ENCODE results near the gene MITF. TPM values are rescaled to one million over a fixed set of nuclear protein-coding genes. Genes with fewer than 3 reads are reported as not detected.

Gene MITF
- total and polyA plus RNA-seq, 7 donors: 11.8 to 98.1 (median 49.9) TPM

GRCh38 chr3:69892706-69893105 is 153.4 kb downstream of the MITF start:
- H3K27me3 ChIP-seq (ENCODE audit: insufficient read depth in 3 of 3, low read length in 2 of 3): no peaks in the 10 kb centered on the region
- H3K4me3 ChIP-seq: no peak overlapping the region
- TF ChIP-seq, protein P1, sequence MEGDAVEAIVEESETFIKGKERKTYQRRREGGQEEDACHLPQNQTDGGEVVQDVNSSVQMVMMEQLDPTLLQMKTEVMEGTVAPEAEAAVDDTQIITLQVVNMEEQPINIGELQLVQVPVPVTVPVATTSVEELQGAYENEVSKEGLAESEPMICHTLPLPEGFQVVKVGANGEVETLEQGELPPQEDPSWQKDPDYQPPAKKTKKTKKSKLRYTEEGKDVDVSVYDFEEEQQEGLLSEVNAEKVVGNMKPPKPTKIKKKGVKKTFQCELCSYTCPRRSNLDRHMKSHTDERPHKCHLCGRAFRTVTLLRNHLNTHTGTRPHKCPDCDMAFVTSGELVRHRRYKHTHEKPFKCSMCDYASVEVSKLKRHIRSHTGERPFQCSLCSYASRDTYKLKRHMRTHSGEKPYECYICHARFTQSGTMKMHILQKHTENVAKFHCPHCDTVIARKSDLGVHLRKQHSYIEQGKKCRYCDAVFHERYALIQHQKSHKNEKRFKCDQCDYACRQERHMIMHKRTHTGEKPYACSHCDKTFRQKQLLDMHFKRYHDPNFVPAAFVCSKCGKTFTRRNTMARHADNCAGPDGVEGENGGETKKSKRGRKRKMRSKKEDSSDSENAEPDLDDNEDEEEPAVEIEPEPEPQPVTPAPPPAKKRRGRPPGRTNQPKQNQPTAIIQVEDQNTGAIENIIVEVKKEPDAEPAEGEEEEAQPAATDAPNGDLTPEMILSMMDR (IDR thresholded peaks at IDR 0.05): no peak
- H3K36me3 ChIP-seq (ENCODE audit: insufficient read depth in 1 of 2, low read depth in 1 of 2): no peaks in the 10 kb centered on the region
- H3K9me3 ChIP-seq: no peaks in the 10 kb centered on the region
- peaks cover 12% of the 10 kb centered on the region for H3K4me1 ChIP-seq
- DNase-seq (no peak), ATAC-seq (no peak)
- no peak overlapping the region for H3K27ac ChIP-seq
- WGBS, 3 donors: 89 to 94% (median 90%) methylated on average over 4 of the region's 4 CpGs
- intact Hi-C loops (cut with DNase I): no loop called here

GRCh38 chr3:69893274-69893673 is 154.0 kb downstream of the MITF start:
- DNase-seq (no peak), ATAC-seq (no peak)
- intact Hi-C loops (cut with DNase I): no loop called here
- Histone ChIP-seq H3K4me3 (no peak overlapping the region), H3K4me1 (peaks cover 8% of the 10 kb centered on the region), H3K9me3 (no peaks in the 10 kb centered on the region), H3K36me3 (ENCODE audit: insufficient read depth in 1 of 2, low read depth in 1 of 2) (no peaks in the 10 kb centered on the region), H3K27ac (no peak overlapping the region), H3K27me3 (ENCODE audit: insufficient read depth in 3 of 3, low read length in 2 of 3) (no peaks in the 10 kb centered on the region)
- TF ChIP-seq, protein P1 (IDR thresholded peaks at IDR 0.05): no peak
- 81 to 85% (median 83%) methylated on average over 4 of the region's 4 CpGs for WGBS, 3 donors

- no peak for ATAC-seq
- DNase-seq: no peak
- 80 to 91% (median 86%) methylated on average over 1 of the region's 1 CpG for WGBS, 3 donors
- intact Hi-C loops (cut with DNase I): no loop called here
- Histone ChIP-seq H3K27ac (no peak overlapping the region), H3K4me1 (peaks cover 1% of the 10 kb centered on the region), H3K9me3 (no peaks in the 10 kb centered on the region), H3K36me3 (ENCODE audit: insufficient read depth in 1 of 2, low read depth in 1 of 2) (no peaks in the 10 kb centered on the region), H3K27me3 (ENCODE audit: insufficient read depth in 3 of 3, low read length in 2 of 3) (no peaks in the 10 kb centered on the region), H3K4me3 (no peak overlapping the region)
- TF ChIP-seq, protein P1 (IDR thresholded peaks at IDR 0.05): no peak
Measured at GRCh38 chr3:69896095-69896494, 156.8 kb downstream of the MITF start.

DNA sequence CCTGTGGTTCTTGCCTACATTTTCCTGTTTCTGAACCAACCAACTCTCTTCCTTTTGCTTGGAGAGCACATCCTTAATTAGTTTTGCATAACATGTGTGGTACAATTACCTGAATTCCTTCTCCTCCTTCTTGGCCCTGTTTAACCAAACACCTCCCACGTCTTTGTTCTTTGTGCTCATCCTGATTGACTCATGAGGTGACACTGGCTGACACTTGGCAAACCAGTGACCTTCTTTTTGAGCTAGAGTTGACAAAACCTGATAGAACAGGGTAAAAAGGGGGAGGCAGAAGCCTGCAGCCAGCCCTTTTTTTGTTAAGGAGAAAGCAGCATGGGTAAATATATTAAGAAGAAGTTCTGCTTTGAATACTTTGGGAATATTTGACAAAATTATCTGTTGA is 161.1 kb downstream of the MITF start:
- ATAC-seq: no peak
- H3K27ac ChIP-seq: no peak overlapping the region
- WGBS, 3 donors: 38 to 80% (median 56%) methylated on average over 1 of the region's 1 CpG
- TF ChIP-seq, protein P1 (IDR thresholded peaks at IDR 0.05): no peak
- H3K4me1 ChIP-seq: peaks cover 8% of the 10 kb centered on the region
- no peak overlapping the region for H3K4me3 ChIP-seq
- no peaks in the 10 kb centered on the region for H3K27me3 ChIP-seq (ENCODE audit: insufficient read depth in 3 of 3, low read length in 2 of 3)
- no peak for DNase-seq
- intact Hi-C loops (cut with DNase I): no loop called here
- no peaks in the 10 kb centered on the region for H3K36me3 ChIP-seq (ENCODE audit: insufficient read depth in 1 of 2, low read depth in 1 of 2)
- H3K9me3 ChIP-seq: no peaks in the 10 kb centered on the region

DNA sequence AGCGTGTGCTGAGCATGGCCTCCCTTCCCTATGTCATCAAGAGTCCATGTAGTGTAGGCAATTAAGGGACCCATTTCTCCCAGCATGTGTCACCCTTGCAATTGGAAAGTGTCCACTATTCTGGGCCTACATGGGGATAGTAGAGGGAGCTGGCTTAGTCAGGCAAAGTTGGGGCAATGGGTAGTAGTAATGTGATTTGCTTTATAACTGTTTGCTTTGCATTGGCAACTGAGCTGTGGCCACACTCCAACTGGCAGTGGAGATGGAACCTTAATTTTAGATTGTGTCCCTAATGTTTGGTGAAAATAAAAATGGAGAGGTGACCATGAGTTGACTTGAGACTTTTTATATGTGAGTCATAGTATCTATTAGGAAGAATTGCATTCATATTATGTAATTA is 162.5 kb downstream of the MITF start:
- TF ChIP-seq, protein P1 (IDR thresholded peaks at IDR 0.05): no peak
- ATAC-seq (peak; percentile 39 to 83 (median 68)), DNase-seq (peak in 1 of 2 donors; percentile 53)

More for the DNA sequence above, 162.5 kb downstream of the MITF start:
- Histone ChIP-seq H3K4me3 (no peak overlapping the region), H3K36me3 (ENCODE audit: insufficient read depth in 1 of 2, low read depth in 1 of 2) (no peaks in the 10 kb centered on the region), H3K9me3 (no peaks in the 10 kb centered on the region), H3K27ac (no peak overlapping the region), H3K4me1 (peaks cover 17% of the 10 kb centered on the region), H3K27me3 (ENCODE audit: insufficient read depth in 3 of 3, low read length in 2 of 3) (no peaks in the 10 kb centered on the region)
- 97 to 100% (median 100%) methylated on average over 1 of the region's 1 CpG for WGBS, 3 donors
- intact Hi-C loops (cut with DNase I): no loop called here

Measured in psoas muscle (tissue), 8 donors.